PC-9 (cell line): ENCODE data around the gene LRRC53. TPM values are rescaled to one million over a fixed set of nuclear protein-coding genes. Genes with fewer than 3 reads are reported as not detected.
A peak's percentile ranks its signal among the peaks of the same experiment; 100 is the strongest.

Experiments used
- BruUV-seq: library from RNA; stranded (reverse); fragments of 400-500 nt; replicated peaks from 2 replicates; lab custom pipeline; 2021; lab: Mats Ljungman, UMichigan
- CTCF ChIA-PET: fragments of 300-600 bp; sonication (Branson Sonifier 250); formaldehyde crosslinking; loops from one replicate; lab custom pipeline; 2022; ENCODE audit warnings: antibody characterized with exemption; lab: Charles Lee
- POLR2A ChIA-PET: fragments of 300-600 bp; sonication (Branson Sonifier 250); formaldehyde crosslinking; loops from one replicate; lab custom pipeline; 2022; ENCODE audit warnings: antibody characterized with exemption; ENCODE audit not compliant: unreplicated experiment; lab: Charles Lee
- DNase-seq, 2 experiments: peaks; one replicate each; pipeline versions ENCODE4 v3.0.0 to v3.0.0-alpha.2; 2015 to 2022; ENCODE audit warnings: mixed read lengths in 1 of 2
- H2AFZ ChIP-seq: fragments of 200-600 bp; sonication (generic); 2 replicates; pipeline ENCODE4 v1.8.1; 2017; ENCODE audit warnings: antibody characterized with exemption
- H3F3A ChIP-seq: fragments of 200-600 bp; sonication (generic); 2 replicates; pipeline ENCODE4 v1.8.1; 2017; ENCODE audit warnings: antibody characterized with exemption, mild to moderate bottlenecking, low read depth; ENCODE audit not compliant: insufficient read depth
- H3K27ac ChIP-seq: fragments of 200-600 bp; sonication (generic); 2 replicates; pipeline ENCODE4 v1.6.1; 2016; ENCODE audit warnings: mixed run types
- H3K27me3 ChIP-seq: fragments of 200-600 bp; sonication (generic); 2 replicates; pipeline ENCODE4 v1.6.1; 2016; ENCODE audit warnings: low read depth, mixed run types; ENCODE audit not compliant: insufficient read depth
- H3K36me3 ChIP-seq: fragments of 200-600 bp; sonication (generic); 2 replicates; pipeline ENCODE4 v1.6.1; 2016; ENCODE audit warnings: low read depth, mixed run types
- H3K4me1 ChIP-seq: fragments of 200-600 bp; sonication (generic); replicated peaks from 2 replicates; pipeline ENCODE4 v1.6.1; 2016; ENCODE audit warnings: mixed run types; ENCODE audit not compliant: insufficient read depth
- H3K4me2 ChIP-seq: fragments of 200-600 bp; sonication (generic); 2 replicates; pipeline ENCODE4 v1.6.1; 2017; ENCODE audit warnings: mixed run types
- H3K4me3 ChIP-seq: fragments of 200-600 bp; sonication (generic); 2 replicates; pipeline ENCODE4 v1.6.1; 2016; ENCODE audit warnings: mixed run types
- H3K79me2 ChIP-seq: fragments of 200-600 bp; sonication (generic); 2 replicates; pipeline ENCODE4 v1.6.1; 2017; ENCODE audit warnings: low read depth, mixed run types
- H3K9me2 ChIP-seq: fragments of 200-600 bp; sonication (generic); 2 replicates; pipeline ENCODE4 v1.8.1; 2017; ENCODE audit warnings: mild to moderate bottlenecking; ENCODE audit not compliant: insufficient read depth
- H3K9me3 ChIP-seq: fragments of 200-600 bp; sonication (generic); 2 replicates; pipeline ENCODE4 v1.8.1; 2016; ENCODE audit warnings: low read depth; ENCODE audit not compliant: insufficient read depth
- H4K20me1 ChIP-seq: fragments of 200-600 bp; sonication (generic); 2 replicates; pipeline ENCODE4 v1.8.1; 2017; ENCODE audit not compliant: insufficient read depth
- EZH2 ChIP-seq: fragments of 200-600 bp; sonication (generic); IDR thresholded peaks from 2 replicates; pipeline ENCODE4 v1.8.0; 2017; ENCODE audit warnings: antibody characterized with exemption, low read depth
- intact Hi-C: fragments of 100-400 bp; cut with micrococcal nuclease; formaldehyde crosslinking; loops from one replicate; pipeline ENCODE4 v1.10.0; 2022; ENCODE audit not compliant: unreplicated experiment
- total RNA-seq: library from RNA; stranded (reverse); gene quantifications from 2 replicates; pipeline ENCODE4 v1.2.3, GENCODE V29; 2021
- TF ChIP-seq, protein P1 (sequence below): fragments of 200-600 bp; sonication (generic); conservative IDR thresholded peaks from 2 replicates; pipeline ENCODE4 v1.6.1; 2017; ENCODE audit warnings: mixed run types, antibody characterized with exemption, mild to moderate bottlenecking, moderate library complexity

LRRC53 gene
- total RNA-seq, 1 experiment from 2014 or later = not detected

DNA sequence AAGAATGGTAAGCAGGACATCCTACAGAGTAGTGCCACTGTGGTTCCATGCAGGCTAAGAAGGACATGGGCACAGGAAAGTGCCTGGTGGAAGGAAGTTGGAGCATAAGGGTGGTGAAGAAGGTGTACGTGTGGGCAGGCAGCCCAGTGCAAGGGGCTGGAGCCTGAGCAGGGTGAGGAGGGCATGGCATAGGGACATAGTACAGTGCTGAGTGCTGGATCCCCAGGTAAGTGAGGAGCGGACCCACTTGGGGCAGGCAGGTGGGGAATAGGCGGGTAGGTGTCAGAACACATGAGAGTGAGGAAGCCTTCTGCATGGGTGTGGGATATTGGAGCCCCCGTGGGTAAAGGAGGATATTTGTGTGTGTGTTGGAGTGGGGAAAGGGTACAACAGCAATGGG is 15.7 kb upstream of the LRRC53 start:
- no peaks in the 10 kb centered on the region for H3K79me2 ChIP-seq
- H3K4me3 ChIP-seq = no peak overlapping the region
- intact Hi-C loops = no loop called here
- CTCF ChIA-PET = no interaction called here
- H4K20me1 ChIP-seq = no peaks in the 10 kb centered on the region
- no peaks in the 10 kb centered on the region for H3K27me3 ChIP-seq
- H3K9me3 ChIP-seq = no peaks in the 10 kb centered on the region
- H3K36me3 ChIP-seq = no peaks in the 10 kb centered on the region
- POLR2A ChIA-PET = no interaction called here
- H3K4me2 ChIP-seq = no peak overlapping the region
- no peak for DNase-seq
- no peak overlapping the region for H2AFZ ChIP-seq
- no peaks in the 10 kb centered on the region for H3K4me1 ChIP-seq
- no peak overlapping the region for H3K27ac ChIP-seq
- TF ChIP-seq EZH2 = no peak
- TF ChIP-seq, protein P1, sequence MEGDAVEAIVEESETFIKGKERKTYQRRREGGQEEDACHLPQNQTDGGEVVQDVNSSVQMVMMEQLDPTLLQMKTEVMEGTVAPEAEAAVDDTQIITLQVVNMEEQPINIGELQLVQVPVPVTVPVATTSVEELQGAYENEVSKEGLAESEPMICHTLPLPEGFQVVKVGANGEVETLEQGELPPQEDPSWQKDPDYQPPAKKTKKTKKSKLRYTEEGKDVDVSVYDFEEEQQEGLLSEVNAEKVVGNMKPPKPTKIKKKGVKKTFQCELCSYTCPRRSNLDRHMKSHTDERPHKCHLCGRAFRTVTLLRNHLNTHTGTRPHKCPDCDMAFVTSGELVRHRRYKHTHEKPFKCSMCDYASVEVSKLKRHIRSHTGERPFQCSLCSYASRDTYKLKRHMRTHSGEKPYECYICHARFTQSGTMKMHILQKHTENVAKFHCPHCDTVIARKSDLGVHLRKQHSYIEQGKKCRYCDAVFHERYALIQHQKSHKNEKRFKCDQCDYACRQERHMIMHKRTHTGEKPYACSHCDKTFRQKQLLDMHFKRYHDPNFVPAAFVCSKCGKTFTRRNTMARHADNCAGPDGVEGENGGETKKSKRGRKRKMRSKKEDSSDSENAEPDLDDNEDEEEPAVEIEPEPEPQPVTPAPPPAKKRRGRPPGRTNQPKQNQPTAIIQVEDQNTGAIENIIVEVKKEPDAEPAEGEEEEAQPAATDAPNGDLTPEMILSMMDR = no peak
- H3K9me2 ChIP-seq = no peaks in the 10 kb centered on the region
- BruUV-seq = no TSS peak
- H3F3A ChIP-seq = no peaks in the 10 kb centered on the region

DNA sequence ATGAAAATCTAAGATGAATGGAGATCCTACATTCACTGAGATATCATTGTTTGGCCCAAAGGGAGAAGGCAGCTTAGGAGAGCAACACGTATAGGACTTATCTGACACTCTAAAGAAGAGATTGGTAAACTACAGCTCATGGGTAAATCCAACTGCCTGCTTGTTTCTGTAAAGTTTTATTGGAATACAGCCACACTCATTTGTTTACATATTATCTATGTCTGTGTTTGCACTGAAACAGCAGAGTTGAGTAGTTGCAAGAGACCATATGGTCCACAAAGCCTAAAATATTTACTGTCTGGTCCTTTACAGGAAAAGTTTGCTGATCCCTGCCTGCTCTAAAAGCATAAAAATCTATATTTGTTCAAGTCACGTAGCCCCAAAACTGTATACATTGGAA is 14.3 kb upstream of the LRRC53 start:
- no peaks in the 10 kb centered on the region for H3F3A ChIP-seq
- BruUV-seq = no TSS peak
- CTCF ChIA-PET = no interaction called here

DNA sequence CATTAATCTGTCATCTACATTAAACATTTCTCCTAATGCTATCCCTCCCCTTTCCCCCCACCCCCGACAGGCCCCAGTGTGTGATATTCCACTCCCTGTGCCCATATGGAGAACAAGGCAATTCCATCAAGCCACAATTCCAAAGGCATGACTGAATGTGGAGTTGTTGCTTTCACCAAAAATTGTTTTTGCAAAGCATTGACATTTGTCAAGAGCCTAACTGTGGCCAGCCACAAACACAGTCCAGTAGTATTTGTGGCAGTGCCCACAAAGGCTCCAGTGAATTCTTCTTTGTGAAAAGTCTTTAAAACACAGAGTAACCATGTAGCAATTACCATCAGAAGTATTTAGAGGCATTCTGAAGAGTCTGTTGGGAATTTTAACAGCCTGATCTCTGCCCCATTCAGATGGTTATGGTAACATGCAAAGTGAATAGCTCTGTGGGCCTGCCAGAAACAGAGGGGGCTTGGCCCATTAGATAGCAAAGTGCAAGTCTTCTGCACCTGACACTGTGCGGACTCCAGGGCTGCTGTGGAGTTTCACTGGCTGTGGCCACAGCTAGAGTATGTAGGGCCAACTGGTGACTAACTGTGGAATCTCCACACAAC is 11.6 kb upstream of the LRRC53 start:
- H3K4me3 ChIP-seq = no peak overlapping the region
- H3K36me3 ChIP-seq = no peaks in the 10 kb centered on the region
- no peaks in the 10 kb centered on the region for H3K79me2 ChIP-seq
- H2AFZ ChIP-seq = no peak overlapping the region
- H3F3A ChIP-seq = no peaks in the 10 kb centered on the region
- TF ChIP-seq, protein P1 = no peak
- no peak for TF ChIP-seq EZH2
- ChIA-PET POLR2A (no interaction called here), CTCF (no interaction called here)
- no peaks in the 10 kb centered on the region for H3K9me2 ChIP-seq
- intact Hi-C loops = no loop called here
- no peak for DNase-seq
- no TSS peak for BruUV-seq
- H3K27ac ChIP-seq = no peak overlapping the region
- no peaks in the 10 kb centered on the region for H3K9me3 ChIP-seq
- H3K27me3 ChIP-seq = no peaks in the 10 kb centered on the region
- H3K4me1 ChIP-seq = no peaks in the 10 kb centered on the region
- no peaks in the 10 kb centered on the region for H4K20me1 ChIP-seq
- H3K4me2 ChIP-seq = no peak overlapping the region

More for the DNA sequence above, 14.3 kb upstream of the LRRC53 start:
- no peak overlapping the region for H3K4me2 ChIP-seq
- TF ChIP-seq EZH2 = no peak
- TF ChIP-seq, protein P1 = no peak
- H3K4me1 ChIP-seq = no peaks in the 10 kb centered on the region
- no peaks in the 10 kb centered on the region for H3K9me3 ChIP-seq
- H2AFZ ChIP-seq = 0 out of 2 replicates have a peak overlapping the region, but pooled peaks have one; percentile 23
- no peak for DNase-seq
- H3K27me3 ChIP-seq = no peaks in the 10 kb centered on the region
- intact Hi-C loops = no loop called here
- POLR2A ChIA-PET = no interaction called here
- no peaks in the 10 kb centered on the region for H4K20me1 ChIP-seq
- no peaks in the 10 kb centered on the region for H3K9me2 ChIP-seq
- H3K27ac ChIP-seq = no peak overlapping the region
- H3K79me2 ChIP-seq = no peaks in the 10 kb centered on the region
- no peak overlapping the region for H3K4me3 ChIP-seq
- no peaks in the 10 kb centered on the region for H3K36me3 ChIP-seq
